ENCODE data around the gene FRMPD4.

FRMPD4 gene

GRCh38 chrX:12307961-12308360 lies 169.7 kb downstream of the FRMPD4 start:
- Histone ChIP-seq H3K27ac (ENCODE audit: low read depth, low read length, poor library complexity, severe bottlenecking) (no peak overlapping the region), H3K4me1 (ENCODE audit: insufficient read depth, low read length, severe bottlenecking) (no peaks in the 10 kb centered on the region), H3K27me3 (ENCODE audit: insufficient read depth, low read length) (no peaks in the 10 kb centered on the region), H2AFZ (ENCODE audit: low read length) (no peak overlapping the region), H3K79me2 (ENCODE audit: insufficient read depth, low read length) (no peaks in the 10 kb centered on the region), H3K9me2 (ENCODE audit: low read depth, low read length) (no peaks in the 10 kb centered on the region), H4K20me1 (ENCODE audit: insufficient read depth, low read length) (no peaks in the 10 kb centered on the region), H3K4me3 (ENCODE audit: low read depth, low read length, poor library complexity, severe bottlenecking) (no peak overlapping the region), H3K9ac (ENCODE audit: low read length) (no peak overlapping the region), H3K9me3 (ENCODE audit: low read length) (no peaks in the 10 kb centered on the region), H3K36me3 (ENCODE audit: insufficient read depth, low read length) (no peaks in the 10 kb centered on the region), H3K4me2 (ENCODE audit: low read length) (no peak overlapping the region), H3F3A (ENCODE audit: insufficient read depth, low read length) (no peaks in the 10 kb centered on the region)
- TF ChIP-seq EZH2 (IDR thresholded peaks at IDR 0.05; ENCODE audit: borderline replicate concordance, low read length) (no peak), CTCF (IDR thresholded peaks at IDR 0.05; ENCODE audit: low read length) (no peak)

- Histone ChIP-seq H2AFZ (ENCODE audit: low read length) (no peak overlapping the region), H3K4me3 (ENCODE audit: low read depth, low read length, poor library complexity, severe bottlenecking) (no peak overlapping the region), H3K27ac (ENCODE audit: low read depth, low read length, poor library complexity, severe bottlenecking) (no peak overlapping the region), H3K36me3 (ENCODE audit: insufficient read depth, low read length) (no peaks in the 10 kb centered on the region), H3K4me2 (ENCODE audit: low read length) (no peak overlapping the region), H4K20me1 (ENCODE audit: insufficient read depth, low read length) (no peaks in the 10 kb centered on the region), H3K27me3 (ENCODE audit: insufficient read depth, low read length) (no peaks in the 10 kb centered on the region), H3K79me2 (ENCODE audit: insufficient read depth, low read length) (no peaks in the 10 kb centered on the region), H3K4me1 (ENCODE audit: insufficient read depth, low read length, severe bottlenecking) (no peaks in the 10 kb centered on the region), H3F3A (ENCODE audit: insufficient read depth, low read length) (no peaks in the 10 kb centered on the region), H3K9ac (ENCODE audit: low read length) (no peak overlapping the region), H3K9me2 (ENCODE audit: low read depth, low read length) (no peaks in the 10 kb centered on the region), H3K9me3 (ENCODE audit: low read length) (no peaks in the 10 kb centered on the region)
- TF ChIP-seq CTCF (IDR thresholded peaks at IDR 0.05; ENCODE audit: low read length) (no peak), EZH2 (IDR thresholded peaks at IDR 0.05; ENCODE audit: borderline replicate concordance, low read length) (no peak)
Measured at GRCh38 chrX:12308420-12308819, 170.1 kb downstream of the FRMPD4 start.

GRCh38 chrX:12309040-12309743 lies 170.9 kb downstream of the FRMPD4 start:
- Histone ChIP-seq H3K4me2 (ENCODE audit: low read length) (no peak overlapping the region), H3K27me3 (ENCODE audit: insufficient read depth, low read length) (no peaks in the 10 kb centered on the region), H3K27ac (ENCODE audit: low read depth, low read length, poor library complexity, severe bottlenecking) (no peak overlapping the region), H3K4me1 (ENCODE audit: insufficient read depth, low read length, severe bottlenecking) (no peaks in the 10 kb centered on the region), H3K9me2 (ENCODE audit: low read depth, low read length) (no peaks in the 10 kb centered on the region), H3K79me2 (ENCODE audit: insufficient read depth, low read length) (no peaks in the 10 kb centered on the region), H3K4me3 (ENCODE audit: low read depth, low read length, poor library complexity, severe bottlenecking) (no peak overlapping the region), H4K20me1 (ENCODE audit: insufficient read depth, low read length) (no peaks in the 10 kb centered on the region), H3K9ac (ENCODE audit: low read length) (no peak overlapping the region), H3K36me3 (ENCODE audit: insufficient read depth, low read length) (no peaks in the 10 kb centered on the region), H2AFZ (ENCODE audit: low read length) (no peak overlapping the region), H3K9me3 (ENCODE audit: low read length) (no peaks in the 10 kb centered on the region), H3F3A (ENCODE audit: insufficient read depth, low read length) (no peaks in the 10 kb centered on the region)
- TF ChIP-seq CTCF (IDR thresholded peaks at IDR 0.05; ENCODE audit: low read length) (no peak), EZH2 (IDR thresholded peaks at IDR 0.05; ENCODE audit: borderline replicate concordance, low read length) (no peak)
